Stimulated activated naive B cell treated with anti-CD40 and anti-IgM and Interleukin-4, amounts not matched to agents 10 μg/mL and 1 μg/mL and 100 μg/mL, for 72 hours (primary cell): ENCODE measurements around the gene GPAM.

ENCODE experiments used
- ATAC-seq, 2 donors: fragments of 150-1000 bp; cut with Tn5 transposase; replicated peaks; 2 replicates each; pipeline ENCODE4 v1.10.0; 2021; ENCODE audit warnings: moderate library complexity in 1 of 2
- DNase-seq: peaks from one replicate; pipeline ENCODE4 v3.0.0; 2021
- H3K27ac Mint-ChIP-seq: one replicate; pipeline ENCODE4 v1.8.0; 2022; ENCODE audit warnings: mild to moderate bottlenecking, mixed read lengths
- H3K27me3 Mint-ChIP-seq, 2 donors: one replicate each; pipeline ENCODE4 v1.8.0; 2022; ENCODE audit warnings: mixed read lengths in 2 of 2
- H3K36me3 Mint-ChIP-seq, 2 donors: one replicate each; pipeline ENCODE4 v1.8.0; 2022; ENCODE audit warnings: mixed read lengths in 2 of 2, mild to moderate bottlenecking in 1 of 2
- H3K4me1 Mint-ChIP-seq, 2 donors: one replicate each; pipeline ENCODE4 v1.8.0; 2022; ENCODE audit warnings: mixed read lengths in 2 of 2, mild to moderate bottlenecking in 1 of 2
- H3K4me3 Mint-ChIP-seq, 2 donors: one replicate each; pipeline ENCODE4 v1.8.0; 2022; ENCODE audit warnings: mild to moderate bottlenecking in 2 of 2, mixed read lengths in 2 of 2, moderate library complexity in 1 of 2
- H3K9me3 Mint-ChIP-seq, 2 donors: one replicate each; pipeline ENCODE4 v1.8.0; 2022; ENCODE audit warnings: mixed read lengths in 2 of 2, mild to moderate bottlenecking in 1 of 2

Gene GPAM

DNA sequence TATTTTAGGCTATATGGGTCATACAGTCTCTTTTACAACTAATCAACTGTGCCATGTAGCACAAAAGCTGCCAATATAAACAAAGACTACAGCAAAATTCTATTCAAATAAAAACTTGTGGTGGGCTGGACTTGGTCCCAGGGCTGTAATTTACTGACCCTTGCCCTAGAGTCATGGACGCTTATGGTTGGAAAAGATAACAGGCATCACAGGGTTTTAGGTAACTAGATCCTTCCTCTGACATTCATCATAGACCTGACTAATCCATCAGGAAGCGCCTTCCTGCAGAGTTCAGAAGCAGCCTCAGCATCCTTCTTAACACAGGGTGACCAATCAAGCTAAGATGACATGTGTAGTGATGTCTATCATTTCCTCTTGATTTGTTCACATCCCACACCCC, 40.2 kb upstream of the GPAM start:
- ATAC-seq = no peak
- Mint-ChIP-seq H3K27me3 (peaks cover 16 to 19% of the 10 kb centered on the region in 2 donors), H3K9me3 (peaks cover 10 to 13% of the 10 kb centered on the region in 2 donors), H3K4me1 (no peaks in the 10 kb centered on the region), H3K27ac (no peak overlapping the region), H3K4me3 (no peak overlapping the region), H3K36me3 (no peaks in the 10 kb centered on the region)
- no peak for DNase-seq

DNA sequence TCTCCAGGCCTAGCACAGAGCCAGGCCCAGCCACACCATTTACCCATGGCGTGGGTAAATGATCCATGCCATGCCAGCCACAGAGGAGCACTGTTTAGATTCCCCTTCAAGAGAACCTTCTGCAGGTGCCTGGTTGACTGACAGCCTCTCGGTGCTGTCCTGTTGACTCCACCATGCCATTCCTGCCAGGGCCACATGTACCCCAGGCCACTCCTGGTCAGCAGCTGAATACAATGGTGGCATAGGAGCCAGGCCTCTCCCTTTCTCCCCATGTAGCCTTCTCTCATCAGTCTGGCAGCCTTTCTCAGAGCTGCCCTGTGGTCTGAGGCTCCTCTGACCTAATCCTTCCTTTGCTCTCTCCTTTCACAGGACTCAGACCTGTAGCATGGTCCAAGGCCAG, 39.2 kb upstream of the GPAM start:
- no peak for DNase-seq
- Mint-ChIP-seq H3K9me3 (peaks cover 10 to 13% of the 10 kb centered on the region in 2 donors), H3K4me3 (no peak overlapping the region), H3K36me3 (no peaks in the 10 kb centered on the region), H3K27ac (no peak overlapping the region), H3K4me1 (no peaks in the 10 kb centered on the region), H3K27me3 (peaks cover 16 to 19% of the 10 kb centered on the region in 2 donors)
- no peak for ATAC-seq

DNA sequence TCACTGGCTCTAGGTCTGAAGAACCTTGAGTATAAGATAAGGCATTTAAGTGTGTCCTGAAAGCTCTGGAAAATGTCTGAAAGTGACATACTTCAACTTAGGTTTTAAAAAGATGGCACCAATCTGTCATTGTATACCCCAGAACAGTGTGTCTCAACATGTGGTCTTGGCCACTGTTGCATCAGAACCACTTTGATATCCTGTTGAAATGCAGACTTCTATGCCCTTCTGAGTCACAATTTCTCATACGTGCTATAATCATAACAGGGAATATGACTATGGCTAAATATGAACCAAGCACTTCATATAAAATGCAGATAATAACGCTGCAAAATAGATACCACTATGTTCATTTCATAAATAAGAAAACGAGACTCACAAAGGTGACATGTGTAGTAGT, 38.0 kb upstream of the GPAM start:
- Mint-ChIP-seq H3K36me3 (no peaks in the 10 kb centered on the region), H3K27me3 (peaks cover 15 to 19% of the 10 kb centered on the region in 2 donors), H3K27ac (no peak overlapping the region), H3K4me1 (no peaks in the 10 kb centered on the region), H3K9me3 (peaks cover 10 to 13% of the 10 kb centered on the region in 2 donors), H3K4me3 (no peak overlapping the region)
- no peak for DNase-seq
- no peak for ATAC-seq

DNA sequence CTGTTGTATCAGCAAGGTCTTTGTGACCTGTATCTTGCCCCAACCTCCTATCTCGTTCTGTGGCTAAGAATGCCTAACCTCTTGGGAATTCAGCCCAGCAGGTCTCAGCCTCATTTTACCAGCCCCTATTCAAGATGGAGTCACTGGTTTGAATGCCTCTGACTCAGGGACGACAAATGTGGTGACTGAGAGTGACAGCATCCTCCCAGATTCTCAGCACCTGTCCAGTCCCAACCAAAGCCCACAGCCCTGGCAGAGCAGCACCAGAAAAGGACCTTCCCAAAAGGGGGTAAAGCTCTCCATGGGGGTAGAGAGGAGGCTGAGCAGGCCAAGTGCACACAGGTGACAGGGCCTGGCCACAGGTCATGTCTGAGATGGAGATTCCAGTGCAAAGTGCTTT, 35.4 kb upstream of the GPAM start:
- peaks cover 8% of the 10 kb centered on the region in 2 donors for H3K9me3 Mint-ChIP-seq
- no peak overlapping the region for H3K4me3 Mint-ChIP-seq
- ATAC-seq = no peak
- no peak for DNase-seq
- H3K4me1 Mint-ChIP-seq = no peaks in the 10 kb centered on the region
- no peak overlapping the region for H3K27ac Mint-ChIP-seq
- no peaks in the 10 kb centered on the region for H3K36me3 Mint-ChIP-seq
- peaks cover 12 to 14% of the 10 kb centered on the region in 2 donors for H3K27me3 Mint-ChIP-seq

DNA sequence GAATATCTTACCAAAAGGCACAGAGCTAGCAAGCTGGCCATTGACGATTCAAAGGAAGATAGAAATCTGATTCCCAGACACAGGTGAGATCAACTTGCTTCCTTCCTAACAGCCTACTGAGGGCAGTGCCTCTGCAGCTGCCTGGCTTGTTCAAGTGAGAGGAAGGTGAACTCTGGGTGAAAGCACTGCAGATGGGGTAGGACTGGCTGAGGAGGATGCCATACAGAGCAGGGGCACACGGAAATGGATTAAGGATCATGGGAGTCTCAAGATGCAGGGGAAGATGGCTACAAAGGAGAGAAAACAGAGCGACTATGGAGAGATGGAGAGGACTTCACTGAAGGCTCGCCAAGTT, 34.4 kb upstream of the GPAM start:
- Mint-ChIP-seq H3K9me3 (peaks cover 8% of the 10 kb centered on the region in 2 donors), H3K36me3 (no peaks in the 10 kb centered on the region), H3K4me1 (peaks cover 0 to 4% of the 10 kb centered on the region in 2 donors), H3K27me3 (peaks cover 9 to 16% of the 10 kb centered on the region in 2 donors), H3K27ac (no peak overlapping the region), H3K4me3 (no peak overlapping the region)
- ATAC-seq (no peak), DNase-seq (no peak)

DNA sequence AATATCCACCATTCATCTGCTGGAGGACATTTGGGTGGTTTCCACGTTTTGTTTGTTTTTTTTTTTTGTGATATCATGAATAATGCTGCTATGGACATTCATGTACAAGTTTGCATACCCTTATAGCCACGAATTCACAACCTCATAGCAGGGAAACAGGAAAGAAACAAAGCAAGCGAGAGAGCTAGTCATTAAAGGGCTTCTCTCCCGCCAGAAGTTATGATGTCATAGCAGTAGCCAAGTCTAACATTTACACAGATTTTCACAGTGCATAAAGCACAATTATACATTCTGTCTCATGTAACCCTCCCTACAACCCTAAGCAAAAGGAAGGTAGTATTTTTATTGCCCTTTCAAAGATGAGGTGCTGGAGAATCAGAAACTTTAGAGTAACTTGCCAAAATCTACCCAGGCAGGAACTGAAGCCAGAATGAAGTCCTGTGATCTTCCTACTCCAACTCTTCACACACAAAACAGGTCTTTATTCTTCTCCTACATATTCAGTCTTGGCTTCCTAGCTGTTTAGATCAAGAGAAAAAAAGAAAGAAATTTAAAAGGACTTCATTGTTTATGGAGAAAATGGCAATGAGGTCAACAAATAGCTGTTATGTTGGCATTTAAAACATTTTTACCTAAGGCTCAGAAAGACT, 33.9 kb upstream of the GPAM start:
- peaks cover 0 to 4% of the 10 kb centered on the region in 2 donors for H3K4me1 Mint-ChIP-seq

DNA sequence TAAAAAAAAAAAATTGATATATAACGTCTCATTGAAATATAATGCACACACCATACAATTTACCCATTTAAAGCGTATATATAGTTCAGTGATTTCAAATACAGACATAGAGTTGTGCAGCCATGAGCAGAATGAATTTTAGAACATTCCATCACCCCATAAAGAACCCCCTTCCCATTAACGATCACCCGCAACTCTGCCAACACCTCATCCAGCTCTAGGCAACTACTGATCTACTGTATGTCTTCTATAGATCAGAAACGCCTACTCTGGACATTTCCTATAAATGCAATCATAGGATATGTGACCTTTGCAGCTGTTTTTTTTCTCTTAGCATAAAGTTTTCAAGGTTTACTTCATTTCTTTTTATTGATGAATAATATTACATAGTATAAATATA, 33.4 kb upstream of the GPAM start:
- H3K27me3 Mint-ChIP-seq = peaks cover 8 to 16% of the 10 kb centered on the region in 2 donors
- ATAC-seq = no peak
- H3K4me3 Mint-ChIP-seq = no peak overlapping the region
- H3K9me3 Mint-ChIP-seq = peaks cover 8% of the 10 kb centered on the region in 2 donors
- H3K4me1 Mint-ChIP-seq = peaks cover 0 to 4% of the 10 kb centered on the region in 2 donors
- H3K27ac Mint-ChIP-seq = no peak overlapping the region
- no peak for DNase-seq
- H3K36me3 Mint-ChIP-seq = no peaks in the 10 kb centered on the region

More for the DNA sequence above, 33.9 kb upstream of the GPAM start:
- DNase-seq (no peak), ATAC-seq (no peak)
- Mint-ChIP-seq H3K4me3 (no peak overlapping the region), H3K27me3 (peaks cover 5 to 14% of the 10 kb centered on the region in 2 donors), H3K9me3 (peaks cover 8% of the 10 kb centered on the region in 2 donors), H3K27ac (no peak overlapping the region), H3K36me3 (no peaks in the 10 kb centered on the region)

DNA sequence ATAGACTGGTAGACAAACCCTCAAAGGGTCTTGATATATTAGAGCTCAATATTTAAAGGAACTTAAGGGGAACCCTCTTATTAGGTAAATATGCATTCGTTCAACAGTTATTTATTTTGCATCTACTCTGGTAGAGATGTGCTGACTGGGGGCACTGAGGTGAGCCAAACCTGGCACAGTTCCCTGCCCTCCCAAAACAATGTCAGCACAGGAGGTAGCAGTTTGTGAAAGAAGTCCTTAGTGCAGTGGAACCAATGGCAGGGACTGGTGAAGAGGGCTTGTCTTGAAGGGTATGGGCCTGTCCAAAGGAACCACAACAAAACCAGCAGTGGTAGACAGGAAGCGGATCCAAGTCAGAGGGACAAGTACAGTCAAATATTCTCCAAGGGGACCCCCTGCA, 32.6 kb upstream of the GPAM start:
- Mint-ChIP-seq H3K27ac (no peak overlapping the region), H3K9me3 (peaks cover 8% of the 10 kb centered on the region in 2 donors), H3K36me3 (no peaks in the 10 kb centered on the region), H3K4me3 (no peak overlapping the region), H3K27me3 (peaks cover 13 to 22% of the 10 kb centered on the region in 2 donors), H3K4me1 (peaks cover 0 to 4% of the 10 kb centered on the region in 2 donors)
- ATAC-seq (no peak), DNase-seq (no peak)

DNA sequence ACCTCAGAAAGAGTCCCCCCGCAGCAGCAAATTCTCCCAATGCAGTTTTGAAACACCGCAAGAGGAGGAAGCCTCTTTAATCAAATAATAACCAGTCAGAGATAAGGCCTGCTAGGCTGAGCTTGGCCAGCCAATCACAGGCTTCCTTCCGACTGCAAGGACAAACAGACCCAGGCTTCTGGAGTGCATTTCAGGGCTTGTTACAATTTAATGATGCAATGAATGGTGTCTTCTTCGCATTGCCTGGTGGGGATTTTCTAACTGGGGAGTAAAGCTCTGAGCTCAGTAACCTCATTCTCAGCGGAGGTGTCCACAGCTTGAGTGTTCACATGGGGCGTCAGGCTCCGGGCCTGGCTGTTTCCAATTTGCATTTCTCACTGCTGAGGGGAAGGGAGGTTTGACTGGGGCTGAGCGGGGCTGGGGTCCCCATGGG, 31.8 kb upstream of the GPAM start:
- DNase-seq (no peak), ATAC-seq (no peak)
- Mint-ChIP-seq H3K4me1 (peaks cover 0 to 6% of the 10 kb centered on the region in 2 donors), H3K27ac (peak overlapping the region; percentile 47), H3K4me3 (no peak overlapping the region), H3K27me3 (peaks cover 13 to 24% of the 10 kb centered on the region in 2 donors), H3K36me3 (no peaks in the 10 kb centered on the region), H3K9me3 (peaks cover 4% of the 10 kb centered on the region in 2 donors)

DNA sequence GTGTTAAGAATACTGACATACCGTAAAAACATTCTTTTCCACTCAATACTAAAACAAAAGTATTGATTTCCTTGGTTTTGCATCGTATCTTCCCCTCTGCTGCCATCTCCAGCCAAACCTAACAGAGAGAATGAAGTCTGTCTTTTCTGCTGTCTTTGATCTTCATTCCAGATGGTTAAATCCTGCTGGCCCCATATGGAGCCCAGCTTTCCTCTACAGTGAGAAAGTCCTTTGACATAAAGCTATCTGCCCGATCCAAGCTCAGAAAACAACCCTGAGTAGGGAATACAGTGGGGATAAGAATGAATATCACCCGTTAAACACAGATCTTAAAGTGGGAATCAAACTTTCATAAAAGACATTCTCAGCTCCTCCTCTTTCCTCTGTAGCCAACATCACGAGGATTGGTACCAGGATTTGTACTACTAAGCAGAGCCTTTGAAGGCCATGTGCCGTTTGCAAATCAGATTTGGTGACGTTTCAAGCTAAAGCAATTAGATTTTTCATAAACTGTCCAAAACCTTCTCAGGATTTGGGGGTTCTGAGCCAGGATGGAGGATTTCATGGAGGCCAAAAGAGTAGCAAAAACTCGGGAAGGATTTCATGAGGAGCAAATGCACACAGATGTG, 30.8 kb upstream of the GPAM start:
- H3K27ac Mint-ChIP-seq = no peak overlapping the region
- H3K9me3 Mint-ChIP-seq = no peaks in the 10 kb centered on the region
- peaks cover 0 to 6% of the 10 kb centered on the region in 2 donors for H3K4me1 Mint-ChIP-seq
- DNase-seq (no peak), ATAC-seq (no peak)
- no peaks in the 10 kb centered on the region for H3K36me3 Mint-ChIP-seq
- H3K4me3 Mint-ChIP-seq = no peak overlapping the region
- H3K27me3 Mint-ChIP-seq = peaks cover 13 to 27% of the 10 kb centered on the region in 2 donors

DNA sequence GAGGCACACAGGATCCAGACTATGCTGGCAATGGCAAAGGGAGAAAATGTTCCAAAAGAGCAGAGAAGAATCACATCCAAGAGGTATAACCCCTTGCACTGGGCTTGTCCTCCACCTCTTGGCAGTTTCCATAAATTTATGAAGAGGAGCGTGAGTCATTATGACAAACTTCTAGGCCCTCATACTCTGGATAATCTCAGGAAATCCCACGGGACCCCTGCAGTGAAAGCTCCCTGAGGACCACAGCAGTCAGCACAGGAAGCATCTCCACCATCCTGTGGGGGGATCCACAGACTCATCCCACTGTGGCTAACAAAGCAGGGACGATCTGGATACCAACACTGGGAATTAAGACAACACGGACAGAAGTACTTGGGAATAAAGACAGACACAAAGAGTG, 30.3 kb upstream of the GPAM start:
- H3K9me3 Mint-ChIP-seq = no peaks in the 10 kb centered on the region
- no peak overlapping the region for H3K4me3 Mint-ChIP-seq
- ATAC-seq (no peak), DNase-seq (no peak)
- H3K27me3 Mint-ChIP-seq = peaks cover 13 to 27% of the 10 kb centered on the region in 2 donors
- no peak overlapping the region for H3K27ac Mint-ChIP-seq
- no peaks in the 10 kb centered on the region for H3K36me3 Mint-ChIP-seq
- H3K4me1 Mint-ChIP-seq = peaks cover 0 to 6% of the 10 kb centered on the region in 2 donors

DNA sequence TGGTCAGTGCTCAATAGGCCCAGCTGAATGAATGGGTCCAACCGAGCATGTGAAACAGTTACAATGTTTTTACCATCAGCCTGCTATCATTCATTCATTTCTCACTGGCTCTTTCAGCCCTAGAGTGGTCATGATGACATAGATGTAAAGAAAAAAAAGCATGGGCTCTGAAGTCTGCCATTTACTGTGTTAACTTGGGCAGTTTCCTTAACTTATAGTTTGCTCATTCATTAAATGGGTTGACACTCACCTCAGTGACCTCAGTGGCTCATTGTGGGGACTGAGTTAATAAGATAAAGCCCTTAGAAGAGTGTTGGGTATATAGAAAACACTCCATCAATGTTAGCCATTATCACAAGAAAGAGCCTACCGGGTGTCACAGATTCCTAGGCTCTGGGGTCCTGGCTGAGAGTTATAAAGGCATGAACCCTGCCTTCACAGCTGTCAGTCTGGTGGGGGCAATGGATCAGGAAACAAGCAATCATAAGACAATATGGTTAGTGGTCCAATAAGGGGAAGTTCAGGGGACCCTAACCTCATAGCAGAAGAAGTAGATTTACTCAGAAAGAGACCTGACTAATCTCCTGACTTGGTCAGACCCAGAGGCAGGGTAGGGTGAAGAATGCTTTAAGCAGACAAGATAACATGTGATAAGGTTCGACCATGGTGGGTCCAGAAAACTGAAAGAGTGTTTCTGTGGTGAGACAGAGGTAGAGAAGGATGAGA, 29.7 kb upstream of the GPAM start:
- Mint-ChIP-seq H3K36me3 (no peaks in the 10 kb centered on the region), H3K4me1 (peaks cover 0 to 6% of the 10 kb centered on the region in 2 donors), H3K4me3 (no peak overlapping the region), H3K9me3 (no peaks in the 10 kb centered on the region), H3K27ac (no peak overlapping the region), H3K27me3 (peaks cover 13 to 27% of the 10 kb centered on the region in 2 donors)
- ATAC-seq (peak; percentile 77 to 89), DNase-seq (no peak)

DNA sequence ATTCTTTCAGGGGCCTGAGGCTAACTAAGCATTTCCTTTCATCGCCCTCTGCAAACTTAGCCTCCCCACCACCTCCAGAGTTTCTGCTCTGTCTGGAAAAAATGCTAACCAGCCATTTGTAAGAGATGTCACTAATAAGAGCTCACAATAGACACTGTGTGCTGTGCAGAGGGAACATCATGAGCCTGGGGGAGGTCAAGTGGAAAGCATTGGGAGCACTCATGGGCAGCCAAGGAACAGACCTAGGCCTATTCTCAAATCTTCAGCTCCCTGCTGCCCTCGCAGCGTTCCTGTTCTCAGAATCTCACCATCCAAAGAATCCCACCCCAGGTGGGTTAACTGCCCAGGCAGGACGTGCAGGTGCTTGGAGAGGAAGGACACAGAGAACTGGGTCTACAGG, 27.1 kb upstream of the GPAM start:
- Mint-ChIP-seq H3K27me3 (peaks cover 7 to 27% of the 10 kb centered on the region in 2 donors), H3K9me3 (no peaks in the 10 kb centered on the region), H3K4me3 (no peak overlapping the region), H3K36me3 (no peaks in the 10 kb centered on the region), H3K27ac (no peak overlapping the region), H3K4me1 (peaks cover 0 to 6% of the 10 kb centered on the region in 2 donors)
- DNase-seq = no peak
- no peak for ATAC-seq

DNA sequence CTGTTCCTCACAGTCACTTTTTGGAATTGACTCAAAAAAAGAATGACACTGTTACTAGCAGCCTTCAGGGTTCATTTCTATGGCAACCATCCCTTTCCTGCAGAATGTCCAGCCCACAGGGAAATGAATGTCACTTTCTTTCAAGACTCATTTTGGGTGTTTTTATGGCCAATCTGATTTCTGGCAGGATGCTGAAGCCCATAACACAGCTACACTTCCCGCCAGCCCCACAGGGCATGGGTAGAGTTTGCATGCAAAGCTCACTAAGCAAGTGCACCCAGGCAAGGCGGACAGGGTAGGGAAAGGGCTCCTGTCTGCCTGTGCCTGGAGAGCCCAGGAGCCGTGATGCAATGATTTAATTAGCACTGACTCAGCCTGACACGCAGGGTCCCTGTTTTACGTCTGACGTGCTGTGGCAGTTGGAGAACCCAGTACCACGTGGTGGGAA, 26.1 kb upstream of the GPAM start:
- no peak for DNase-seq
- H3K36me3 Mint-ChIP-seq = no peaks in the 10 kb centered on the region
- H3K27me3 Mint-ChIP-seq = peaks cover 7 to 27% of the 10 kb centered on the region in 2 donors

More for the DNA sequence above, 26.1 kb upstream of the GPAM start:
- no peak for ATAC-seq
- peaks cover 0 to 6% of the 10 kb centered on the region in 2 donors for H3K4me1 Mint-ChIP-seq
- no peak overlapping the region for H3K4me3 Mint-ChIP-seq
- H3K9me3 Mint-ChIP-seq = no peaks in the 10 kb centered on the region
- H3K27ac Mint-ChIP-seq = peak overlapping the region; percentile 31
